Endothelial cell of umbilical vein (primary cell): Measurements from ENCODE around the gene MAST4.

Experiments
- CTCF ChIP-seq, 2 donors: IDR thresholded peaks; 1 replicate in 1 of 2; 2 replicates in 1 of 2; pipeline ENCODE4 v1.5.1; 2011; ENCODE audit warnings: low read length in 2 of 2, mild to moderate bottlenecking in 2 of 2, moderate library complexity in 2 of 2, control low read depth in 1 of 2, inconsistent platforms in 1 of 2, low read depth in 1 of 2; ENCODE audit not compliant: insufficient read depth in 1 of 2; ENCODE audit errors: extremely low read depth in 1 of 2
- EZH2 ChIP-seq: IDR thresholded peaks from 2 replicates; pipeline ENCODE4 v1.6.1; 2012; ENCODE audit warnings: borderline replicate concordance, low read depth, mild to moderate bottlenecking, moderate library complexity, low read length, inconsistent platforms; ENCODE audit not compliant: severe bottlenecking
- FOS ChIP-seq: IDR thresholded peaks from 2 replicates; pipeline ENCODE4 v1.6.1; 2011; ENCODE audit warnings: mild to moderate bottlenecking, low read length, moderate library complexity, borderline replicate concordance; ENCODE audit not compliant: insufficient read depth
- GATA2 ChIP-seq: IDR thresholded peaks from 2 replicates; pipeline ENCODE4 v1.7.0; 2011; ENCODE audit warnings: low read depth, mild to moderate bottlenecking, moderate library complexity, mixed read lengths, low read length; ENCODE audit not compliant: insufficient read length, insufficient read depth
- MAX ChIP-seq: IDR thresholded peaks from 2 replicates; pipeline ENCODE4 v1.6.1; 2011; ENCODE audit not compliant: insufficient read depth, insufficient read length
- MYC ChIP-seq: IDR thresholded peaks from one replicate; pipeline ENCODE4 v1.6.1; 2011; ENCODE audit warnings: mild to moderate bottlenecking, low read depth, low read length
- POLR2A ChIP-seq: IDR thresholded peaks from 2 replicates; pipeline ENCODE4 v1.6.1; 2012; ENCODE audit warnings: low read depth, mild to moderate bottlenecking, control low read depth, low read length
- POLR2AphosphoS5 ChIP-seq: IDR thresholded peaks from 2 replicates; pipeline ENCODE4 v1.6.1; 2012; ENCODE audit warnings: low read depth, mild to moderate bottlenecking, control low read depth, low read length, moderate library complexity; ENCODE audit not compliant: insufficient read depth

- TF ChIP-seq CTCF (IDR thresholded peaks at IDR 0.05; ENCODE audit: extremely low read depth in 1 of 2, insufficient read depth in 1 of 2, low read depth in 1 of 2, low read length in 2 of 2), result no peak
- no peak for TF ChIP-seq POLR2A
- no peak for TF ChIP-seq EZH2
- TF ChIP-seq FOS, result no peak
- no peak for TF ChIP-seq MYC
- TF ChIP-seq POLR2AphosphoS5, result no peak
- TF ChIP-seq MAX, result no peak
- no peak for TF ChIP-seq GATA2
These were observed 131.4 kb downstream of the MAST4 start for GRCh38 chr5:66727630-66728029.
